ENCODE results near the gene ZNF157. TPM values are rescaled to one million over a fixed set of nuclear protein-coding genes. Genes with fewer than 3 reads are reported as not detected.

Gene ZNF157
- total RNA-seq, 4 donors from 2014 or later = 0.14 to 0.32 TPM; not detected in 2

DNA sequence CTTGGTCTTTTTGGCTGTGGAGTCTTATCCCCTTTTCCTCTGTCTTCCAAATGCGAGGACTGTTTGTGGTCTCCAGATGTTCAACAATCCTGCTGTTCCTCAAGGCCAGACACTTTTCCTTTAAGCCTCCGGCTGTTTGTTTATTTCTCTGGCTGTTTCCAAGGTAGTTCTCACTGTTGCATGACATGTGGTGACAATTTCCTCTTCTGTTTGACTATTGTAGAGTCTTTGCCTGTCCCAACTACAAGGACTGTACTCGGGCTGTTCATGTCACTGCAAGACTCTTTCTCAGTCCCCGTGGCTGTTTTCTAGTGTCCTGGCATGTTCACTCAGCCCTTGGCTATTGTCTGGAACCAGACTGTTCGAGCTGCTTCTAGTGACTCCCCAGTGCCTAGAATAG lies 50.6 kb downstream of the ZNF157 start:
- TF ChIP-seq POLR2A (IDR thresholded peaks at IDR 0.05) (no peak), POLR2AphosphoS5 (IDR thresholded peaks at IDR 0.05) (no peak), EP300 (IDR thresholded peaks at IDR 0.05; ENCODE audit: low read depth) (no peak)
- TF ChIP-seq, protein P1, sequence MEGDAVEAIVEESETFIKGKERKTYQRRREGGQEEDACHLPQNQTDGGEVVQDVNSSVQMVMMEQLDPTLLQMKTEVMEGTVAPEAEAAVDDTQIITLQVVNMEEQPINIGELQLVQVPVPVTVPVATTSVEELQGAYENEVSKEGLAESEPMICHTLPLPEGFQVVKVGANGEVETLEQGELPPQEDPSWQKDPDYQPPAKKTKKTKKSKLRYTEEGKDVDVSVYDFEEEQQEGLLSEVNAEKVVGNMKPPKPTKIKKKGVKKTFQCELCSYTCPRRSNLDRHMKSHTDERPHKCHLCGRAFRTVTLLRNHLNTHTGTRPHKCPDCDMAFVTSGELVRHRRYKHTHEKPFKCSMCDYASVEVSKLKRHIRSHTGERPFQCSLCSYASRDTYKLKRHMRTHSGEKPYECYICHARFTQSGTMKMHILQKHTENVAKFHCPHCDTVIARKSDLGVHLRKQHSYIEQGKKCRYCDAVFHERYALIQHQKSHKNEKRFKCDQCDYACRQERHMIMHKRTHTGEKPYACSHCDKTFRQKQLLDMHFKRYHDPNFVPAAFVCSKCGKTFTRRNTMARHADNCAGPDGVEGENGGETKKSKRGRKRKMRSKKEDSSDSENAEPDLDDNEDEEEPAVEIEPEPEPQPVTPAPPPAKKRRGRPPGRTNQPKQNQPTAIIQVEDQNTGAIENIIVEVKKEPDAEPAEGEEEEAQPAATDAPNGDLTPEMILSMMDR (IDR thresholded peaks at IDR 0.05) = no peak
- in situ Hi-C loops (cut with MboI; ENCODE audit: low pct_ligation_motif_present in 1 of 4, low pct_unique_long_range_greater_than_20kb in 1 of 4, low sequenced_read_pairs in 3 of 4) = no loop called here
- Histone ChIP-seq H3K36me3 (no peaks in the 10 kb centered on the region), H3K27me3 (no peaks in the 10 kb centered on the region), H3K9me3 (no peaks in the 10 kb centered on the region), H3K4me1 (no peaks in the 10 kb centered on the region), H3K4me3 (no peak overlapping the region), H3K27ac (no peak overlapping the region)
- DNase-seq = no peak
- intact Hi-C loops (cut with DNase I; ENCODE audit: low total_unique reads) = no loop called here
- WGBS, 2 donors (ENCODE audit: low coverage in 1 of 2) = 52% methylated on average over 5 of the region's 5 CpGs; no CpG with 5 or more reads in 1 of the 2 donors

DNA sequence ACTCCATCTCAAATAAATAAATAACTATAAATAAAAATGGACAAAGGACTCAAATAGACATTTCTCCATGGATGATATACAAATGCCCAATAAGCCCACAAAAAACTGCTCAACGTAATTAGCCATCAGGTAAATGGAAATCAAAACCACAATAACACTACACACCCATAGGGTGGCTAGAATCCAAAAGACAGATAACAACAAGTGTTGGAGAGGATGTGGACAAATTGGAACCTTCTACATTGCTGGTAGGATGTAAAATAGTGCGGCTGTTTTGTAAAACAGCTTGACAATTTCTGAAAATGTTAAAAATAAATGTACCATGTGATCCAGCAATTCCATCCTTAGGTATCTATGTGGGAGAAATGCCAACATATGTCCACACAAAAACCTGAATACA lies 52.1 kb downstream of the ZNF157 start:
- H3K9me3 ChIP-seq = no peaks in the 10 kb centered on the region
- intact Hi-C loops (cut with DNase I; ENCODE audit: low total_unique reads) (no loop called here), in situ Hi-C loops (cut with MboI; ENCODE audit: low pct_ligation_motif_present in 1 of 4, low pct_unique_long_range_greater_than_20kb in 1 of 4, low sequenced_read_pairs in 3 of 4) (no loop called here)
- no peak for DNase-seq
- H3K4me3 ChIP-seq = no peak overlapping the region
- no peaks in the 10 kb centered on the region for H3K27me3 ChIP-seq
- no peaks in the 10 kb centered on the region for H3K4me1 ChIP-seq
- H3K36me3 ChIP-seq = no peaks in the 10 kb centered on the region
- WGBS, 2 donors (ENCODE audit: low coverage in 1 of 2) = 70% methylated on average over 2 of the region's 2 CpGs; no CpG with 5 or more reads in 1 of the 2 donors
- no peak for TF ChIP-seq POLR2AphosphoS5 (IDR thresholded peaks at IDR 0.05)
- no peak for TF ChIP-seq EP300 (IDR thresholded peaks at IDR 0.05; ENCODE audit: low read depth)
- TF ChIP-seq, protein P1 (IDR thresholded peaks at IDR 0.05) = no peak
- no peak for TF ChIP-seq POLR2A (IDR thresholded peaks at IDR 0.05)
- H3K27ac ChIP-seq = no peak overlapping the region

DNA sequence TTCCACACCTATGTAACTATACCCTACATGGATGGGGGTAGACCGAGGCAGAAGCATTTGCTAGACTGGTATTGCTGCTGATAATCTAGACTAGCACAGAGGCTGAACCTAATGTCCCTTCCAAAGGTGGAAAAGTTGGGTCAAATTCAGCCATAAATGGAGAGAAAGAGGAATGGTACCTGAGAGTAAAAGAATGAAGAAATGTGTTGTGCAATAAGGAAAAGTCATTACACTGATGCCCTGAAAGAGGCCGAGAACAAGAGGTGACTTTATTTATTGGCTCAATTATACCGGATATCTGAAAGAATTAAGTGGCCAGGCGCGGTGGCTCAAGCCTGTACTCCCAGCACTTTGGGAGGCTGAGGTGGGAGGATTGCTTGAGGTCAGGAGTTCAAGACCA lies 60.5 kb downstream of the ZNF157 start:
- TF ChIP-seq EP300 (IDR thresholded peaks at IDR 0.05; ENCODE audit: low read depth) = no peak
- no peak for TF ChIP-seq POLR2AphosphoS5 (IDR thresholded peaks at IDR 0.05)
- TF ChIP-seq, protein P1 (IDR thresholded peaks at IDR 0.05) = no peak
- TF ChIP-seq POLR2A (IDR thresholded peaks at IDR 0.05) = no peak
- no peak for DNase-seq
- 88 to 100% methylated on average over 1 to 5 of the region's 5 CpGs for WGBS, 2 donors (ENCODE audit: low coverage in 1 of 2)
- in situ Hi-C loops (cut with MboI; ENCODE audit: low pct_ligation_motif_present in 1 of 4, low pct_unique_long_range_greater_than_20kb in 1 of 4, low sequenced_read_pairs in 3 of 4) = no loop called here
- Histone ChIP-seq H3K4me1 (no peaks in the 10 kb centered on the region), H3K36me3 (no peaks in the 10 kb centered on the region), H3K27ac (no peak overlapping the region), H3K9me3 (no peaks in the 10 kb centered on the region), H3K4me3 (no peak overlapping the region), H3K27me3 (no peaks in the 10 kb centered on the region)
- intact Hi-C loops (cut with DNase I; ENCODE audit: low total_unique reads) = no loop called here

DNA sequence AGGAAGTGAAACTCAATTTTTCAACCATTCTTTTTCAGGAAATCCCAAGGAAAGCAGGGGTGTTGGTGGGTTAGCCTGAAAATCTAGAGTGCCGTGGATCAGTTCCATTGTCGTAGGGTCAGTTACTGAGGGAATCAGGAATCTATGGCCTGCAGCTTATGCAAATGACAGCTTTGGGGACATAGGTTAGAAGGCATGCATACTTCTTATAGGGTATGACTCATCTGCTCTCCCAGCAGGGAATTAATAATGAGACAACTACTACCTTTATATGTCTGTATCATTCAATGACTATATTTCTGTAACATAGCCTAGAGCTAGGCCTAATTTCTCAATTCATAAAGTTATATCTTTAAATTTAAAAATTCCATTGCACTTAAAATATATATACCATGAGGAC lies 76.1 kb downstream of the ZNF157 start:
- Histone ChIP-seq H3K27me3 (no peaks in the 10 kb centered on the region), H3K9me3 (peaks cover 0 to 10% of the 10 kb centered on the region in 2 donors), H3K4me3 (no peak overlapping the region), H3K36me3 (peaks cover 0 to 22% (median 6%) of the 10 kb centered on the region in 4 donors), H3K4me1 (no peaks in the 10 kb centered on the region), H3K27ac (no peak overlapping the region)
- intact Hi-C loops (cut with DNase I; ENCODE audit: low total_unique reads) = no loop called here
- TF ChIP-seq, protein P1 (IDR thresholded peaks at IDR 0.05) = no peak
- TF ChIP-seq POLR2A (IDR thresholded peaks at IDR 0.05) (no peak), EP300 (IDR thresholded peaks at IDR 0.05; ENCODE audit: low read depth) (no peak), POLR2AphosphoS5 (IDR thresholded peaks at IDR 0.05) (no peak)
- 87 to 100% methylated on average over 2 of the region's 2 CpGs for WGBS, 2 donors (ENCODE audit: low coverage in 1 of 2)
- no peak for DNase-seq
- in situ Hi-C loops (cut with MboI; ENCODE audit: low pct_ligation_motif_present in 1 of 4, low pct_unique_long_range_greater_than_20kb in 1 of 4, low sequenced_read_pairs in 3 of 4) = no loop called here
